ENCODE data around the gene EFNA5. TPM values are rescaled to one million over a fixed set of nuclear protein-coding genes. Genes with fewer than 3 reads are reported as not detected.

Gene EFNA5
- polyA plus RNA-seq, 2 donors, result 3.4 to 4.9 TPM

DNA sequence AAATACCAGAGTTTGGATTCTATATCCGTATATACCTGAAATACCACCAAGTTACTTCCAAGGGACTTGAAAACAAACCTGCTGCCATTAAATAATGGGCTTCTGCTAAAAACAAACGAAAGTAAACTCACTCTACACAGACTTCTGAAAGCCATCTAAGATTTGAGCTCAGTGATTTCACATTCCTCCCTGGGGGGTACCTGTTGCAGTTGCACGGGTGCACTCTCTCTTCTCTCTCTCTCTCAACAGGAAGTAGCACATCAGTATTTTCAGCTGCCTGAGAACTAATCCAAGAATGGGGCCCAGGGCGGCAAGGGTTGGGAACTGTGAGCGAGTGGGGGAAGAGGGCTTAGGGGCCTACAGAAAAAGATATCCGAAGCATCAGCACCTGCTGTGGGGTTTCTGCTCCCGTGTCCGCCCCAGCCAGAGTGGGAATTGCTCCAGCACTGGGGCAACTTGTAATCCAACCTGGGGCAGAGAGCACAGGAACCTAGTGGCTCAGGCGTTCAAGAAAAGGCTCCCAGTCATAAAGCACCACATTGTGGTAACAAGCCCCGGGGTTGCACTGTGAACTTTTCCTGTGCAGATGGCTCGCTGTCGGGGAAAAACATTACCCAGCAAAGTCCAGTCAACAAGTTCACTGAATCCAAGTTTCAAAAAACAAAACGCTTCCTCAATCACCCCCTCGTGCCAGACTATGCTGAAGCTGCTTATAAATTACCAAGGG, 99.8 kb downstream of the EFNA5 start:
- 34 to 38% methylated on average over 14 of the region's 14 CpGs for WGBS, 2 donors
- peak overlapping the region; percentile 83 to 96 for H3K27ac ChIP-seq (ENCODE audit: low read depth in 2 of 2, low read length in 1 of 2)
- H3K27me3 ChIP-seq (ENCODE audit: control insufficient read depth in 1 of 2, insufficient read depth in 2 of 2, low read length in 2 of 2), result no peaks in the 10 kb centered on the region
- peak overlapping the region in 1 of 2 donors; percentile 48 for H3K4me3 ChIP-seq (ENCODE audit: low read depth in 1 of 2, low read length in 2 of 2)
- H3K4me1 ChIP-seq (ENCODE audit: control insufficient read depth in 2 of 2, insufficient read depth in 2 of 2, low read length in 1 of 2), result peaks cover 0 to 2% of the 10 kb centered on the region in 2 donors
- H3K9me3 ChIP-seq (ENCODE audit: control insufficient read depth in 2 of 2, insufficient read depth in 1 of 2, low read depth in 1 of 2, low read length in 1 of 2), result no peaks in the 10 kb centered on the region
- H3K36me3 ChIP-seq (ENCODE audit: control insufficient read depth in 2 of 2, insufficient read depth in 2 of 2, low read length in 1 of 2), result no peaks in the 10 kb centered on the region

GRCh38 chr5:107570181-107570580, 100.6 kb downstream of the EFNA5 start:
- Histone ChIP-seq H3K4me3 (ENCODE audit: low read depth in 1 of 2, low read length in 2 of 2) (no peak overlapping the region), H3K36me3 (ENCODE audit: control insufficient read depth in 2 of 2, insufficient read depth in 2 of 2, low read length in 1 of 2) (no peaks in the 10 kb centered on the region), H3K27ac (ENCODE audit: low read depth in 2 of 2, low read length in 1 of 2) (peak overlapping the region; percentile 67 to 83), H3K4me1 (ENCODE audit: control insufficient read depth in 2 of 2, insufficient read depth in 2 of 2, low read length in 1 of 2) (peaks cover 0 to 2% of the 10 kb centered on the region in 2 donors), H3K27me3 (ENCODE audit: control insufficient read depth in 1 of 2, insufficient read depth in 2 of 2, low read length in 2 of 2) (no peaks in the 10 kb centered on the region), H3K9me3 (ENCODE audit: control insufficient read depth in 2 of 2, insufficient read depth in 1 of 2, low read depth in 1 of 2, low read length in 1 of 2) (no peaks in the 10 kb centered on the region)
- WGBS, 2 donors, result 72 to 78% methylated on average over 4 of the region's 4 CpGs

DNA sequence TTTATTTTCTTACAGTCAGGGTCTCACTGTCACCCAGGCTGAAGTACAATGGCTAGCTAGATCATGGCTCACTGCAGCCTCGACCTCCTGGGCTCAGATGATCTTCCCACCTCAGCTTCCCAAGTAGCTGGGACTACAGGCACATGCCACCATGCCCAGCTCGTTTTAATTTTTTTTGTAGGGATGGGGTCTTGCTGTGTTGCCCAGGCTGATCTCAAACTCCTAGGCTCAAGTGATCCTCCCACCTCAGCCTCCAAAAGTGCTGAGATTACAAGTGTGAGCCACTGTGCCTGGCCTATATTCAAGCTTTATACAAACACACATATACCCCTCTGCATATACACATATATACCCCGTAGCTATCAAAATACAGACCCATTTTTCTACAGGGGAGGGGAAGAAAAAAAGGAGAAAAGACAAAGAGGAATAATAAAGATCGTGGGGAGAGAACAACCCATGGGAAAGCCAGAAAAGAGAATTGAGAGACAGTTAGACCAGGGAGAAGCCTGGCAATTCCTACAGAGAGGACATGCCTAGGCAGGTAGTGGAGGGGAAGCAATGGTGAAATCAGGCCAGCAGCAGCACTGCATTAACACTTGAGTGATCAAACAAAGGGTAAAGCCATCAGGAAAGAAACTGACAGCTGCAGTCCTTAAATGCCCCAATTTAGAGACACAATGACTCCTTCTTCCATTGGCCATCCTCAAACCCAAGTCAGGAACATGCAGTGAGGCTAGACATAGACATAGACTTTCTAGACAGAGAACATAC, 102.7 kb downstream of the EFNA5 start:
- Histone ChIP-seq H3K4me3 (ENCODE audit: low read depth in 1 of 2, low read length in 2 of 2) (no peak overlapping the region), H3K36me3 (ENCODE audit: control insufficient read depth in 2 of 2, insufficient read depth in 2 of 2, low read length in 1 of 2) (no peaks in the 10 kb centered on the region), H3K27ac (ENCODE audit: low read depth in 2 of 2, low read length in 1 of 2) (no peak overlapping the region), H3K27me3 (ENCODE audit: control insufficient read depth in 1 of 2, insufficient read depth in 2 of 2, low read length in 2 of 2) (no peaks in the 10 kb centered on the region), H3K9me3 (ENCODE audit: control insufficient read depth in 2 of 2, insufficient read depth in 1 of 2, low read depth in 1 of 2, low read length in 1 of 2) (no peaks in the 10 kb centered on the region), H3K4me1 (ENCODE audit: control insufficient read depth in 2 of 2, insufficient read depth in 2 of 2, low read length in 1 of 2) (peaks cover 0 to 2% of the 10 kb centered on the region in 2 donors)
- WGBS, 2 donors, result 73 to 81% methylated on average over 4 of the region's 4 CpGs

GRCh38 chr5:107566986-107567385, 103.8 kb downstream of the EFNA5 start:
- Histone ChIP-seq H3K27me3 (ENCODE audit: control insufficient read depth in 1 of 2, insufficient read depth in 2 of 2, low read length in 2 of 2) (no peaks in the 10 kb centered on the region), H3K4me1 (ENCODE audit: control insufficient read depth in 2 of 2, insufficient read depth in 2 of 2, low read length in 1 of 2) (peaks cover 0 to 2% of the 10 kb centered on the region in 2 donors), H3K9me3 (ENCODE audit: control insufficient read depth in 2 of 2, insufficient read depth in 1 of 2, low read depth in 1 of 2, low read length in 1 of 2) (no peaks in the 10 kb centered on the region), H3K36me3 (ENCODE audit: control insufficient read depth in 2 of 2, insufficient read depth in 2 of 2, low read length in 1 of 2) (no peaks in the 10 kb centered on the region), H3K27ac (ENCODE audit: low read depth in 2 of 2, low read length in 1 of 2) (no peak overlapping the region), H3K4me3 (ENCODE audit: low read depth in 1 of 2, low read length in 2 of 2) (no peak overlapping the region)
- WGBS, 2 donors, result 75 to 76% methylated on average over 2 of the region's 2 CpGs

GRCh38 chr5:107565791-107566767, 104.7 kb downstream of the EFNA5 start:
- Histone ChIP-seq H3K4me3 (ENCODE audit: low read depth in 1 of 2, low read length in 2 of 2) (no peak overlapping the region), H3K9me3 (ENCODE audit: control insufficient read depth in 2 of 2, insufficient read depth in 1 of 2, low read depth in 1 of 2, low read length in 1 of 2) (no peaks in the 10 kb centered on the region), H3K27ac (ENCODE audit: low read depth in 2 of 2, low read length in 1 of 2) (no peak overlapping the region), H3K36me3 (ENCODE audit: control insufficient read depth in 2 of 2, insufficient read depth in 2 of 2, low read length in 1 of 2) (no peaks in the 10 kb centered on the region), H3K4me1 (ENCODE audit: control insufficient read depth in 2 of 2, insufficient read depth in 2 of 2, low read length in 1 of 2) (peaks cover 0 to 2% of the 10 kb centered on the region in 2 donors), H3K27me3 (ENCODE audit: control insufficient read depth in 1 of 2, insufficient read depth in 2 of 2, low read length in 2 of 2) (no peaks in the 10 kb centered on the region)
- 56 to 64% methylated on average over 10 of the region's 10 CpGs for WGBS, 2 donors

DNA sequence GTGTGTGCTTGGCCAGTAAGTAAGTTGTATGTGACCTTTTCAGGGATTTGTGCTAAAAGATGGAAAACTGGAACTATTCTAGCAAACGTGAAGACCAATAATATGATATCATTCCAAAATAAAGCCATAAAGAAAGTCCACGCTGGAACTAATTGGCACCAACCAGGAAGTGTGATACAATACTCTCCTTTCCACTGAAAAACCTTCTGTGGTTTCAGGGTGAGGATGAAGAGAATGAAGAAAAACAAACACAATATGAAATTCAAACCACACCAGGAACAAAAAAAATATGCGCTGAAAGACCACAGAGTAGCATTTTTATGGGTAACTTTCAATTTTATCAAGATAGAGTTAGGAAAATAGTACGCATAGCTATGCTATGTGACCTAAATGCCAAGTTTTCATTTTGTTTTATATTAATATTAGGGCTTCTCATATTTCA, 105.8 kb downstream of the EFNA5 start:
- no peak overlapping the region for H3K27ac ChIP-seq (ENCODE audit: low read depth in 2 of 2, low read length in 1 of 2)
- H3K9me3 ChIP-seq (ENCODE audit: control insufficient read depth in 2 of 2, insufficient read depth in 1 of 2, low read depth in 1 of 2, low read length in 1 of 2), result no peaks in the 10 kb centered on the region
- no peak overlapping the region for H3K4me3 ChIP-seq (ENCODE audit: low read depth in 1 of 2, low read length in 2 of 2)
- H3K27me3 ChIP-seq (ENCODE audit: control insufficient read depth in 1 of 2, insufficient read depth in 2 of 2, low read length in 2 of 2), result no peaks in the 10 kb centered on the region
- no peaks in the 10 kb centered on the region for H3K4me1 ChIP-seq (ENCODE audit: control insufficient read depth in 2 of 2, insufficient read depth in 2 of 2, low read length in 1 of 2)
- 72 to 77% methylated on average over 4 of the region's 4 CpGs for WGBS, 2 donors
- H3K36me3 ChIP-seq (ENCODE audit: control insufficient read depth in 2 of 2, insufficient read depth in 2 of 2, low read length in 1 of 2), result no peaks in the 10 kb centered on the region

- no peak overlapping the region for H3K4me3 ChIP-seq (ENCODE audit: low read depth in 1 of 2, low read length in 2 of 2)
- H3K27me3 ChIP-seq (ENCODE audit: control insufficient read depth in 1 of 2, insufficient read depth in 2 of 2, low read length in 2 of 2), result no peaks in the 10 kb centered on the region
- 85 to 89% methylated on average over 3 of the region's 3 CpGs for WGBS, 2 donors
- H3K4me1 ChIP-seq (ENCODE audit: control insufficient read depth in 2 of 2, insufficient read depth in 2 of 2, low read length in 1 of 2), result no peaks in the 10 kb centered on the region
- H3K27ac ChIP-seq (ENCODE audit: low read depth in 2 of 2, low read length in 1 of 2), result no peak overlapping the region
- H3K9me3 ChIP-seq (ENCODE audit: control insufficient read depth in 2 of 2, insufficient read depth in 1 of 2, low read depth in 1 of 2, low read length in 1 of 2), result no peaks in the 10 kb centered on the region
- no peaks in the 10 kb centered on the region for H3K36me3 ChIP-seq (ENCODE audit: control insufficient read depth in 2 of 2, insufficient read depth in 2 of 2, low read length in 1 of 2)
Measured at GRCh38 chr5:107563959-107564544, 106.7 kb downstream of the EFNA5 start.

DNA sequence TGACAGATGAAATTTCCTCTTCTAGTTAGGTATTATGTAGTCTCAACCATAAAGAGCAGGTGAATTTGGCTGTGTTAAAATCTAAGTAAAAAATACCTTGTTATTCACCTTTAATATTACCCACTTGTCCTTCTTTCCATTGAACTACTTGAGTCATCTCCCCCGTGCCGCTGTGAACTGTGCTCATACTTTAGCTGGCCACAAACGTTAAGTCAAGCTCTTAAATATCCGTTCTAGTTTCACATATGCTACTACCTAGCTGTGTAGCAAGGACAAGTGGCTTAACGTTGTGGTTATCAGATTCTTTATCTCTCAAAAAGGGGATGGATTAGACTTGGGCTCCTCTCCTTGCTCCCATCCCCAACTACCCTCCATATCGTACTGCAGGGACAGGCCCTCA, 110.4 kb downstream of the EFNA5 start:
- Histone ChIP-seq H3K27ac (ENCODE audit: low read depth in 2 of 2, low read length in 1 of 2) (no peak overlapping the region), H3K27me3 (ENCODE audit: control insufficient read depth in 1 of 2, insufficient read depth in 2 of 2, low read length in 2 of 2) (no peaks in the 10 kb centered on the region), H3K36me3 (ENCODE audit: control insufficient read depth in 2 of 2, insufficient read depth in 2 of 2, low read length in 1 of 2) (no peaks in the 10 kb centered on the region), H3K4me1 (ENCODE audit: control insufficient read depth in 2 of 2, insufficient read depth in 2 of 2, low read length in 1 of 2) (no peaks in the 10 kb centered on the region), H3K9me3 (ENCODE audit: control insufficient read depth in 2 of 2, insufficient read depth in 1 of 2, low read depth in 1 of 2, low read length in 1 of 2) (no peaks in the 10 kb centered on the region), H3K4me3 (ENCODE audit: low read depth in 1 of 2, low read length in 2 of 2) (no peak overlapping the region)
- WGBS, 2 donors, result 81 to 86% methylated on average over 6 of the region's 6 CpGs

- H3K36me3 ChIP-seq (ENCODE audit: control insufficient read depth in 2 of 2, insufficient read depth in 2 of 2, low read length in 1 of 2), result no peaks in the 10 kb centered on the region
- no peaks in the 10 kb centered on the region for H3K9me3 ChIP-seq (ENCODE audit: control insufficient read depth in 2 of 2, insufficient read depth in 1 of 2, low read depth in 1 of 2, low read length in 1 of 2)
- no peaks in the 10 kb centered on the region for H3K27me3 ChIP-seq (ENCODE audit: control insufficient read depth in 1 of 2, insufficient read depth in 2 of 2, low read length in 2 of 2)
- no peaks in the 10 kb centered on the region for H3K4me1 ChIP-seq (ENCODE audit: control insufficient read depth in 2 of 2, insufficient read depth in 2 of 2, low read length in 1 of 2)
- 96% methylated on average over 4 of the region's 4 CpGs for WGBS, 2 donors
- H3K4me3 ChIP-seq (ENCODE audit: low read depth in 1 of 2, low read length in 2 of 2), result no peak overlapping the region
- H3K27ac ChIP-seq (ENCODE audit: low read depth in 2 of 2, low read length in 1 of 2), result no peak overlapping the region
Measured at GRCh38 chr5:107558823-107559375, 111.8 kb downstream of the EFNA5 start.

Data from esophagus (tissue), 2 donors.